Pancreas (tissue), 10 donors: ENCODE measurements around the gene SBK3. TPM values are rescaled to one million over a fixed set of nuclear protein-coding genes. Genes with fewer than 3 reads are reported as not detected.
A peak's percentile ranks its signal among the peaks of the same experiment; 100 is the strongest.

ENCODE experiments used
- ATAC-seq, 4 donors: fragments of 200-7000 bp; cut with Tn5 transposase; one replicate each; pipeline versions ENCODE4 v1.8.0 to v1.9.1; 2020; ENCODE audit warnings: mild to moderate bottlenecking in 4 of 4, moderate library complexity in 4 of 4
- DNase-seq, 6 donors: peaks; one replicate each; pipeline ENCODE4 v3.0.0-alpha.2; 2020
- FAIRE-seq: peaks from 2 replicates; lab custom pipeline; 2012; peaks lifted over from hg19 to GRCh38; lab: Jason Lieb, UNC
- H3K27ac ChIP-seq, 4 donors: fragments of 200-600 bp; sonication (generic); 1 replicate in 3 of 4; 2 replicates in 1 of 4; pipeline versions ENCODE4 v1.5.0 to v1.8.0; 2020
- H3K27me3 ChIP-seq, 4 donors: fragments of 200-600 bp; one replicate each; pipeline ENCODE4 v1.8.0; 2021
- H3K36me3 ChIP-seq, 3 donors: fragments of 200-600 bp; sonication (generic) in 1 of 3; one replicate each; pipeline versions ENCODE4 v1.5.0 to v1.8.0; 2020 to 2021
- H3K4me1 ChIP-seq, 3 donors: fragments of 200-600 bp; one replicate each; pipeline ENCODE4 v1.8.0; 2021
- H3K4me3 ChIP-seq, 4 donors: fragments of 200-600 bp; sonication (generic) in 2 of 4; one replicate each; pipeline versions ENCODE4 v1.5.0 to v1.8.0; 2020 to 2021
- H3K9me3 ChIP-seq, 4 donors: fragments of 200-600 bp; one replicate each; pipeline ENCODE4 v1.8.0; 2021
- CTCF ChIP-seq, 4 donors: fragments of 200-600 bp; sonication (generic) in 3 of 4; IDR thresholded peaks; one replicate each; pipeline versions ENCODE4 v1.5.0 to v1.8.0; 2021; ENCODE audit warnings: antibody characterized with exemption in 4 of 4
- WGBS, 2 donors: extraction: QIAGEN DNeasy Blood & Tissue Kit; methylation state at CpG; one replicate each; pipeline ENCODE4 v1.1.7; 2013; 5-methylcytosine and 5-hydroxymethylcytosine counted together
- intact Hi-C, 3 donors: fragments of 100-400 bp; cut with DNase I; formaldehyde crosslinking; loops; one replicate each; pipeline versions ENCODE4 v1.11.1 to v1.14.2; 2022
- polyA plus RNA-seq, 2 donors: library from polyadenylated mRNA; stranded (reverse); fragments of 200-250 nt; gene quantifications; one replicate each; pipeline ENCODE4 v1.2.3, GENCODE V29; 2013
- total RNA-seq, 6 donors: library from RNA; stranded (reverse); fragmentation: NEBNext Ultra II Directional in 4 of 6; extraction: Animal tissue kit (Norgen Biotek cat#: 25700) in 4 of 6; gene quantifications; one replicate each; pipeline versions ENCODE4 v1.2.1 to v1.2.4, GENCODE V29; 2021 to 2023
- donor health status: healthy with polysubstance abuse.
- donor health status: DM: no; HTN: no; CAD: no; lungs with moderate emphysema.
- donor health status: DM: no; HTN: no; CAD: no.
- donor health status: control.
- donor health status: control.
- donor health status: Bipolar disorder and iron deficiency.
- donor health status: DM: yes; HTN: yes; CAD: no.
- donor health status: DM: no; HTN: no; CAD: no.
- donor health status: DM: no; HTN: no; CAD: no.
- donor health status: DM: yes; HTN: yes; CAD: no.

SBK3 gene
- total and polyA plus RNA-seq, 8 donors: 0.11 to 0.28 (median 0.18) TPM; not detected in 4

- intact Hi-C loops: no loop called here
- FAIRE-seq: no peak
Observed at GRCh38 chr19:55544014-55544413, 1.3 kb downstream of the SBK3 start.

DNA sequence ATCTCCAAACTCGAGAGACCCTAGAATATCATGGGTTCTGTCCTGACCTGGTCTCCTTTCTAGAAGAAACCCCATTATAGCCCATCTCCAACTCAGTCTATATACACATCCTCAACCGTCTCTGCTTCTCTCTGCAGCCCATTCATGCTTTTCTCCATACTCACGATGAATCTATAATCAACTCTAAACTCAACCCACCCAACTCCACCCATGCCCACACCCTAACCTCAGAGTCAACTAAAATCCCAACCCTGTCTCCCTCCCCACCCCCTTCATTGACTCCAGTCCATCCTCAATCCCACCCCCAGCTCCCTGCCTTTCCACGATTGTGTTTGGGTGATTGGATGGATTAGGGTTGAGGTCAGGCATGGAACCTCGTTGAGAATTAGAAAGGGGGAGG is 1.8 kb downstream of the SBK3 start:
- no peaks in the 10 kb centered on the region for H3K4me1 ChIP-seq
- no peaks in the 10 kb centered on the region for H3K9me3 ChIP-seq
- intact Hi-C loops: no loop called here
- ATAC-seq: no peak
- peaks cover 0 to 9% (median 0%) of the 10 kb centered on the region in 4 donors for H3K27me3 ChIP-seq
- no peak for TF ChIP-seq CTCF (IDR thresholded peaks at IDR 0.05)
- WGBS, 2 donors: 47 to 65% methylated on average over 5 of the region's 5 CpGs
- H3K27ac ChIP-seq: no peak overlapping the region
- FAIRE-seq: no peak
- H3K36me3 ChIP-seq: no peaks in the 10 kb centered on the region
- H3K4me3 ChIP-seq: no peak overlapping the region
- no peak for DNase-seq

More at GRCh38 chr19:55544014-55544413, 1.3 kb downstream of the SBK3 start:
- ATAC-seq: no peak
- no peaks in the 10 kb centered on the region for H3K4me1 ChIP-seq
- H3K36me3 ChIP-seq: no peaks in the 10 kb centered on the region
- H3K27ac ChIP-seq: no peak overlapping the region
- no peak for DNase-seq
- no peaks in the 10 kb centered on the region for H3K9me3 ChIP-seq
- TF ChIP-seq CTCF (IDR thresholded peaks at IDR 0.05): no peak
- H3K4me3 ChIP-seq: no peak overlapping the region
- 63 to 78% methylated on average over 15 of the region's 15 CpGs for WGBS, 2 donors
- H3K27me3 ChIP-seq: peaks cover 0 to 9% (median 0%) of the 10 kb centered on the region in 4 donors

DNA sequence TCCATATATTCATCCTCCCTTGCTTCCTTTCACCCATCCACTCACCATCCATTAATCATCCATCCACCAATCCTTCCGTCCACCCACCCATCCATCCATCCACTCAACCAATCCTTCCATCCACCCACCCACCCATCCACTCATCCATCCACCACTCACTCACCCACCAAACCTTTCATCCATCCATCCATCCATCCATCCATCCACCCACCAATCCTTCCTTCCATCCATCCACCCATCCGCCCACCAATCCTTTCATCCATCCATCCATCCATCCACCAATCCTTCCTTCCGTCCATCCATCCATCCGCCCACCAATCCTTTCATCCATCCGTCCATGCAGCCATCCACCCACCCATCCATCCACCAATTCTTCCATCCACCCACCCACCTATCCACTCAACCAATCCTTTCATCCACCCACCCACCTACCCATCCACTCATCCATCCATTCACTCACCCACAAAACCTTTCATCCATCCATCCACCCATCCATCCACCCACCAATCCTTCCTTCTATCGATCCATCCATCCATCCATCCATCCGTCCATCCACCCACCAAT is 3.0 kb downstream of the SBK3 start:
- no peak for DNase-seq
- ATAC-seq: no peak
- Histone ChIP-seq H3K4me3 (no peak overlapping the region), H3K9me3 (no peaks in the 10 kb centered on the region), H3K27me3 (peaks cover 0 to 3% (median 0%) of the 10 kb centered on the region in 4 donors), H3K4me1 (no peaks in the 10 kb centered on the region), H3K36me3 (no peaks in the 10 kb centered on the region), H3K27ac (no peak overlapping the region)
- no peak for FAIRE-seq
- no peak for TF ChIP-seq CTCF (IDR thresholded peaks at IDR 0.05)
- intact Hi-C loops: no loop called here
- 55 to 70% methylated on average over 7 of the region's 7 CpGs for WGBS, 2 donors

- 63 to 77% methylated on average over 19 of the region's 19 CpGs for WGBS, 2 donors
- H3K36me3 ChIP-seq: no peaks in the 10 kb centered on the region
- no peak overlapping the region for H3K4me3 ChIP-seq
- no peaks in the 10 kb centered on the region for H3K4me1 ChIP-seq
- ATAC-seq (no peak), DNase-seq (no peak), FAIRE-seq (no peak)
- no peaks in the 10 kb centered on the region for H3K9me3 ChIP-seq
- no peak overlapping the region for H3K27ac ChIP-seq
- intact Hi-C loops: no loop called here
- TF ChIP-seq CTCF (IDR thresholded peaks at IDR 0.05): no peak
- no peaks in the 10 kb centered on the region for H3K27me3 ChIP-seq
Observed at GRCh38 chr19:55541091-55541490, 4.3 kb downstream of the SBK3 start.

- ATAC-seq (peak in 2 of 4 donors; percentile 15 to 60), DNase-seq (no peak), FAIRE-seq (no peak)
- H3K27ac ChIP-seq: no peak overlapping the region
- 25% methylated on average over 9 to 10 of the region's 10 CpGs for WGBS, 2 donors
- no peak overlapping the region for H3K4me3 ChIP-seq
- TF ChIP-seq CTCF (IDR thresholded peaks at IDR 0.05): no peak
- no peaks in the 10 kb centered on the region for H3K9me3 ChIP-seq
- H3K27me3 ChIP-seq: no peaks in the 10 kb centered on the region
- H3K4me1 ChIP-seq: no peaks in the 10 kb centered on the region
- no peaks in the 10 kb centered on the region for H3K36me3 ChIP-seq
- intact Hi-C loops: no loop called here
Observed at GRCh38 chr19:55540619-55541018, 4.7 kb downstream of the SBK3 start.
